H9 (cell line): ENCODE data around the gene ZNF488. TPM values are rescaled to one million over a fixed set of nuclear protein-coding genes. Genes with fewer than 3 reads are reported as not detected.

Experiments
- DNase-seq: peaks from one replicate; pipeline ENCODE4 v3.0.0-alpha.2; 2017
- H2AFZ ChIP-seq: one replicate; pipeline ENCODE4 v1.6.1; 2013; ENCODE audit warnings: mild to moderate bottlenecking, low read length, control low read depth, moderate library complexity
- H2AK5ac ChIP-seq: 2 replicates; pipeline ENCODE4 v1.6.1; 2013; ENCODE audit warnings: low read length, control low read depth, mixed read lengths; ENCODE audit not compliant: insufficient read length
- H2BK120ac ChIP-seq: one replicate; pipeline ENCODE4 v1.6.1; 2013; ENCODE audit warnings: low read depth, mild to moderate bottlenecking, low read length, control low read depth, inconsistent platforms; ENCODE audit not compliant: poor library complexity, severe bottlenecking
- H2BK12ac ChIP-seq: 2 replicates; pipeline ENCODE4 v1.6.1; 2013; ENCODE audit warnings: low read length, control low read depth, mixed read lengths, low read depth; ENCODE audit not compliant: insufficient read length
- H2BK15ac ChIP-seq: 2 replicates; pipeline ENCODE4 v1.6.1; 2013; ENCODE audit warnings: low read depth, low read length, control low read depth
- H2BK20ac ChIP-seq: one replicate; pipeline ENCODE4 v1.6.1; 2013; ENCODE audit warnings: low read depth, mild to moderate bottlenecking, low read length, control low read depth, inconsistent platforms; ENCODE audit not compliant: poor library complexity, severe bottlenecking
- H2BK5ac ChIP-seq: 2 replicates; pipeline ENCODE4 v1.6.1; 2013; ENCODE audit warnings: low read length, control low read depth, mixed read lengths; ENCODE audit not compliant: insufficient read length
- H3K14ac ChIP-seq: 2 replicates; pipeline ENCODE4 v1.6.1; 2013; ENCODE audit warnings: low read length, control low read depth; ENCODE audit not compliant: insufficient read depth
- H3K18ac ChIP-seq: 2 replicates; pipeline ENCODE4 v1.6.1; 2013; ENCODE audit warnings: low read depth, mild to moderate bottlenecking, mixed read lengths, low read length, control low read depth; ENCODE audit not compliant: insufficient read length
- H3K23ac ChIP-seq: 2 replicates; pipeline ENCODE4 v1.6.1; 2013; ENCODE audit warnings: low read length, control low read depth, mixed read lengths, low read depth; ENCODE audit not compliant: insufficient read length
- H3K23me2 ChIP-seq: 2 replicates; pipeline ENCODE4 v1.6.1; 2013; ENCODE audit warnings: low read depth, mild to moderate bottlenecking, mixed read lengths, low read length, control low read depth; ENCODE audit not compliant: insufficient read length, poor library complexity, severe bottlenecking
- H3K27ac ChIP-seq: 2 replicates; pipeline ENCODE4 v1.5.1; 2013; ENCODE audit warnings: low read length, control low read depth, mixed read lengths, low read depth; ENCODE audit not compliant: insufficient read length
- H3K27me3 ChIP-seq: 2 replicates; pipeline ENCODE4 v1.6.1; 2013; ENCODE audit warnings: low read length, control low read depth, inconsistent platforms; ENCODE audit not compliant: insufficient read depth
- H3K4ac ChIP-seq: 2 replicates; pipeline ENCODE4 v1.6.1; 2013; ENCODE audit warnings: low read depth, mild to moderate bottlenecking, control low read depth, inconsistent platforms, low read length, moderate library complexity
- H3K4me1 ChIP-seq: 2 replicates; pipeline ENCODE4 v1.6.1; 2013; ENCODE audit warnings: low read length, control low read depth, inconsistent platforms; ENCODE audit not compliant: insufficient read depth
- H3K4me2 ChIP-seq: 2 replicates; pipeline ENCODE4 v1.6.1; 2013; ENCODE audit warnings: low read length, control low read depth, mixed read lengths; ENCODE audit not compliant: insufficient read length, insufficient read depth
- H3K56ac ChIP-seq: 2 replicates; pipeline ENCODE4 v1.6.1; 2013; ENCODE audit warnings: low read depth, mild to moderate bottlenecking, mixed read lengths, low read length, control low read depth; ENCODE audit not compliant: insufficient read length
- H3K79me1 ChIP-seq: 2 replicates; pipeline ENCODE4 v1.6.1; 2013; ENCODE audit warnings: low read depth, mild to moderate bottlenecking, moderate library complexity, low read length, control low read depth, inconsistent platforms; ENCODE audit not compliant: insufficient read depth, poor library complexity, severe bottlenecking
- H3K79me2 ChIP-seq: 2 replicates; pipeline ENCODE4 v1.6.1; 2013; ENCODE audit warnings: low read length, control low read depth, inconsistent platforms; ENCODE audit not compliant: insufficient read depth
- H3K9ac ChIP-seq: 2 replicates; pipeline ENCODE4 v1.6.1; 2013; ENCODE audit warnings: low read length, control low read depth, mixed read lengths; ENCODE audit not compliant: insufficient read length; ENCODE audit errors: extremely low read depth
- H3K9me3 ChIP-seq: one replicate; pipeline ENCODE4 v1.6.1; 2013; ENCODE audit warnings: low read depth, low read length, inconsistent platforms; ENCODE audit not compliant: control insufficient read depth
- H3T11ph ChIP-seq: one replicate; pipeline ENCODE4 v1.6.1; 2013; ENCODE audit warnings: mild to moderate bottlenecking, low read length, control low read depth, inconsistent platforms
- H4K20me1 ChIP-seq: one replicate; pipeline ENCODE4 v1.6.1; 2013; ENCODE audit not compliant: control insufficient read depth, insufficient read length, insufficient read depth
- H4K5ac ChIP-seq: 2 replicates; pipeline ENCODE4 v1.6.1; 2013; ENCODE audit warnings: low read depth, mild to moderate bottlenecking, mixed read lengths, low read length, control low read depth; ENCODE audit not compliant: insufficient read length
- H4K8ac ChIP-seq: replicated peaks from 2 replicates; pipeline ENCODE4 v1.6.1; 2013; ENCODE audit warnings: low read length, control low read depth, mixed read lengths, low read depth; ENCODE audit not compliant: insufficient read length
- H4K91ac ChIP-seq: 2 replicates; pipeline ENCODE4 v1.6.1; 2013; ENCODE audit warnings: low read depth, mild to moderate bottlenecking, moderate library complexity, mixed read lengths, low read length, control low read depth; ENCODE audit not compliant: insufficient read length
- H3K27ac Mint-ChIP-seq, 3 experiments: 2 replicates in 2 of 3; 3 replicates in 1 of 3; pipeline ENCODE4 v1.8.0; 2020 to 2021; ENCODE audit warnings: mixed read lengths in 3 of 3, mild to moderate bottlenecking in 1 of 3, moderate library complexity in 1 of 3
- H3K27me3 Mint-ChIP-seq: 2 replicates; pipeline ENCODE4 v1.8.0; 2021; ENCODE audit warnings: low read depth, mild to moderate bottlenecking, moderate library complexity, mixed read lengths
- H3K36me3 Mint-ChIP-seq, 3 experiments: 2 replicates in 2 of 3; 3 replicates in 1 of 3; pipeline ENCODE4 v1.8.0; 2020 to 2021; ENCODE audit warnings: low read depth in 3 of 3, mixed read lengths in 3 of 3; ENCODE audit not compliant: insufficient read depth in 1 of 3
- H3K4me1 Mint-ChIP-seq, 2 experiments: 2 replicates each; pipeline ENCODE4 v1.8.0; 2020; ENCODE audit warnings: mixed read lengths in 2 of 2
- H3K4me3 Mint-ChIP-seq, 2 experiments: 2 replicates in 1 of 2; 3 replicates in 1 of 2; pipeline ENCODE4 v1.8.0; 2020 to 2021; ENCODE audit warnings: mild to moderate bottlenecking in 2 of 2, mixed read lengths in 2 of 2, moderate library complexity in 1 of 2
- H3K9me3 Mint-ChIP-seq, 2 experiments: 2 replicates in 1 of 2; 3 replicates in 1 of 2; pipeline ENCODE4 v1.8.0; 2020; ENCODE audit warnings: mild to moderate bottlenecking in 2 of 2, mixed read lengths in 2 of 2, moderate library complexity in 1 of 2
- CTCF ChIP-seq: fragments of 200-600 bp; sonication (generic); conservative IDR thresholded peaks from 3 replicates; pipeline ENCODE4 v1.8.0; 2021; ENCODE audit warnings: antibody characterized with exemption, mild to moderate bottlenecking
- WGBS: extraction: QIAGEN DNeasy Blood & Tissue Kit; methylation state at CpG from one replicate; pipeline ENCODE4 v1.1.7; 2013; ENCODE audit warnings: missing lambda C conversion rate, low lambda C conversion rate, mixed read lengths; ENCODE audit not compliant: insufficient read length; ENCODE audit errors: extremely low coverage; 5-methylcytosine and 5-hydroxymethylcytosine counted together
- total RNA-seq: library from RNA; stranded (reverse); gene quantifications from 2 replicates; pipeline ENCODE4 v1.2.1, GENCODE V29; 2021

ZNF488 gene
- total RNA-seq, 1 experiment from 2014 or later, result 2.9 TPM

GRCh38 chr10:47351899-47352815, 31.9 kb downstream of the ZNF488 start:
- H3K4me1 ChIP-seq, result no peaks in the 10 kb centered on the region

More at GRCh38 chr10:47351899-47352815, 31.9 kb downstream of the ZNF488 start:
- no peak overlapping the region for H2BK15ac ChIP-seq
- H2BK120ac ChIP-seq, result no peak overlapping the region
- H4K8ac ChIP-seq, result no peak overlapping the region
- H3K56ac ChIP-seq, result no peak overlapping the region
- H2AK5ac ChIP-seq, result no peak overlapping the region
- no peak overlapping the region for H2BK12ac ChIP-seq
- no peaks in the 10 kb centered on the region for H3K23me2 ChIP-seq
- H3K79me1 ChIP-seq, result no peaks in the 10 kb centered on the region
- H3K14ac ChIP-seq, result no peak overlapping the region
- H3K27ac ChIP-seq, result no peak overlapping the region
- no peak overlapping the region for H3T11ph ChIP-seq
- H3K79me2 ChIP-seq, result no peaks in the 10 kb centered on the region
- Mint-ChIP-seq H3K4me1 (no peaks in the 10 kb centered on the region), H3K4me3 (no peak overlapping the region), H3K36me3 (no peaks in the 10 kb centered on the region), H3K27ac (peak overlapping the region in 1 of 3 experiments; percentile 47; a peak in 1 of 7 replicates), H3K9me3 (no peaks in the 10 kb centered on the region), H3K27me3 (no peaks in the 10 kb centered on the region; the same call in none of the 2 replicates)
- no peak overlapping the region for H3K18ac ChIP-seq
- no peak overlapping the region for H3K4me2 ChIP-seq
- H3K27me3 ChIP-seq, result no peaks in the 10 kb centered on the region
- no peaks in the 10 kb centered on the region for H3K9me3 ChIP-seq
- H4K5ac ChIP-seq, result no peak overlapping the region
- no peak overlapping the region for H4K91ac ChIP-seq
- H3K4ac ChIP-seq, result no peak overlapping the region
- no peak for TF ChIP-seq CTCF
- no peak overlapping the region for H2BK20ac ChIP-seq
- H3K9ac ChIP-seq, result no peak overlapping the region
- peak; percentile 44 for DNase-seq
- H4K20me1 ChIP-seq, result no peaks in the 10 kb centered on the region
- H3K23ac ChIP-seq, result no peak overlapping the region
- H2AFZ ChIP-seq, result no peak overlapping the region
- WGBS, result no CpG with 5 or more reads among the region's 14 CpGs
- H2BK5ac ChIP-seq, result no peak overlapping the region
